T-cell (primary cell): ENCODE measurements around the gene HOMER2. TPM values are rescaled to one million over a fixed set of nuclear protein-coding genes. Genes with fewer than 3 reads are reported as not detected.
"Not testable (repeated sequence)": the region's sequence is repeated elsewhere in the genome, so short reads cannot be mapped to it uniquely, and the experiment has no call there.

Experiments used
- ATAC-seq, 4 experiments: fragments of 200-7000 bp in 3 of 4; fragments of 150-1000 bp in 1 of 4; cut with Tn5 transposase; replicated peaks in 1 of 4; 1 replicate in 3 of 4; 2 replicates in 1 of 4; pipeline ENCODE4 v1.10.0; 2021; ENCODE audit warnings: moderate library complexity in 3 of 4, mild to moderate bottlenecking in 2 of 4, moderate number of reproducible peaks in 1 of 4
- CTCF ChIA-PET, 2 donors: fragments of 300-600 bp; sonication (Branson Sonifier 250); formaldehyde crosslinking; loops; one replicate each; lab custom pipeline; 2022; ENCODE audit warnings: antibody characterized with exemption in 2 of 2; lab: Charles Lee
- POLR2A ChIA-PET, 2 donors: fragments of 300-600 bp; sonication (Branson Sonifier 250); formaldehyde crosslinking; loops; one replicate each; lab custom pipeline; 2022; ENCODE audit warnings: antibody characterized with exemption in 2 of 2; lab: Charles Lee
- DNase-seq, 35 experiments: peaks; one replicate each; pipeline versions ENCODE4 v3.0.0 to v3.0.0-alpha.2; 2013 to 2023
- H3K27ac ChIP-seq: one replicate; pipeline ENCODE4 v1.5.1; 2013; ENCODE audit warnings: low read length
- H3K27me3 ChIP-seq, 2 experiments: replicated peaks in 1 of 2; 1 replicate in 1 of 2; 2 replicates in 1 of 2; pipeline versions ENCODE4 v1.6.1 to v1.7.0; 2013; ENCODE audit warnings: low read length in 1 of 2, mixed read lengths in 1 of 2; ENCODE audit not compliant: control insufficient read depth in 2 of 2, insufficient read depth in 2 of 2; ENCODE audit errors: extremely low read depth in 1 of 2
- H3K36me3 ChIP-seq, 2 donors: 1 replicate in 1 of 2; 2 replicates in 1 of 2; pipeline versions ENCODE4 v1.6.1 to v1.7.0; 2013; ENCODE audit warnings: low read length in 1 of 2; ENCODE audit not compliant: control insufficient read depth in 2 of 2, insufficient read depth in 1 of 2; ENCODE audit errors: extremely low read depth in 1 of 2
- H3K4me1 ChIP-seq, 2 experiments: 1 replicate in 1 of 2; 2 replicates in 1 of 2; pipeline versions ENCODE4 v1.6.1 to v1.7.0; 2013; ENCODE audit warnings: low read length in 2 of 2, mixed read lengths in 1 of 2; ENCODE audit not compliant: insufficient read depth in 2 of 2, control insufficient read depth in 1 of 2; ENCODE audit errors: extremely low read depth in 1 of 2
- H3K4me3 ChIP-seq, 2 donors: 1 replicate in 1 of 2; 2 replicates in 1 of 2; pipeline versions ENCODE4 v1.5.1 to v1.7.0; 2013; ENCODE audit warnings: mild to moderate bottlenecking in 2 of 2, low read length in 1 of 2, moderate library complexity in 1 of 2; ENCODE audit not compliant: control insufficient read depth in 1 of 2; ENCODE audit errors: extremely low read depth in 1 of 2
- H3K9me3 ChIP-seq: 2 replicates; pipeline ENCODE4 v1.7.0; 2013
- H3K27ac Mint-ChIP-seq, 2 donors: one replicate each; pipeline ENCODE4 v1.8.0; 2020 to 2021; ENCODE audit warnings: mild to moderate bottlenecking in 2 of 2, mixed read lengths in 2 of 2
- H3K27me3 Mint-ChIP-seq, 2 donors: one replicate each; pipeline ENCODE4 v1.8.0; 2021 to 2022; ENCODE audit warnings: mixed read lengths in 2 of 2
- H3K36me3 Mint-ChIP-seq: one replicate; pipeline ENCODE4 v1.8.0; 2021; ENCODE audit warnings: mixed read lengths
- H3K4me1 Mint-ChIP-seq, 3 donors: one replicate each; pipeline ENCODE4 v1.8.0; 2020 to 2022; ENCODE audit warnings: mixed read lengths in 3 of 3, mild to moderate bottlenecking in 1 of 3
- H3K4me3 Mint-ChIP-seq, 3 donors: one replicate each; pipeline ENCODE4 v1.8.0; 2020 to 2022; ENCODE audit warnings: mild to moderate bottlenecking in 3 of 3, mixed read lengths in 3 of 3, moderate library complexity in 3 of 3
- H3K9me3 Mint-ChIP-seq, 3 donors: one replicate each; pipeline ENCODE4 v1.8.0; 2020 to 2022; ENCODE audit warnings: mixed read lengths in 3 of 3
- WGBS: methylation state at CpG from one replicate; pipeline ENCODE4 v1.1.5; 2013; ENCODE audit warnings: missing lambda C conversion rate; ENCODE audit not compliant: insufficient coverage; 5-methylcytosine and 5-hydroxymethylcytosine counted together
- total RNA-seq, 35 experiments: library from RNA in 6 of 35; stranded (reverse) in 6 of 35; fragments of 120-200 nt in 1 of 35; gene quantifications; one replicate each; pipeline versions ENCODE4 v1.2.1 to v1.2.4 and lab custom pipeline; 2013 to 2026

The HOMER2 gene
- total RNA-seq, 5 donors from 2014 or later (not counting 1 experiment from before 2014, with no cell fraction given) = 2.7 to 9.1 (median 7.3) TPM

DNA sequence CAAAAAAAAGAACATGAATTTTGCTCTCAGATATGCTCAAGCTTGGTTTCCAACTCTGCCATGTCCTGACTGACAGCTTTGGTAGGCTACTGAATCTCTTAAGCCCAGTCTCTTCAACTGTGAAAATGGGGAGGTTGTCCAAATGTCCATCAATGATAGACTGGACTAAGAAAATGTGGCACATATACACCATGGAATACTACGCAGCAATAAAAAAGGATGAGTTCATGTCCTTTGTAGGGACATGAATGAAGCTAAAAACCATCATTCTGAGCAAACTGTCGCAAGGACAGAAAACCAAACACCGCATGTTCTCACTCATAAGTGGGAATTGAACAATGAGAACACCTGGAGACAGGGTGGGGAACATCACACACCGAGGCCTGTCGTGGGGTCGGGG, 12.8 kb downstream of the HOMER2 start:
- DNase-seq, H3K27ac Mint-ChIP-seq, POLR2A ChIA-PET, H3K4me1 Mint-ChIP-seq, H3K4me3 ChIP-seq, H3K9me3 Mint-ChIP-seq, CTCF ChIA-PET, H3K36me3 ChIP-seq, H3K27ac ChIP-seq, H3K4me1 ChIP-seq, ATAC-seq, H3K4me3 Mint-ChIP-seq, H3K36me3 Mint-ChIP-seq, H3K9me3 ChIP-seq: not testable (repeated sequence)
- H3K27me3 Mint-ChIP-seq = peaks cover 5 to 11% of the 10 kb centered on the region in 2 donors
- 100% methylated on average over 2 of the region's 6 CpGs for WGBS
- peaks cover 0 to 15% of the 10 kb centered on the region in 2 experiments for H3K27me3 ChIP-seq

DNA sequence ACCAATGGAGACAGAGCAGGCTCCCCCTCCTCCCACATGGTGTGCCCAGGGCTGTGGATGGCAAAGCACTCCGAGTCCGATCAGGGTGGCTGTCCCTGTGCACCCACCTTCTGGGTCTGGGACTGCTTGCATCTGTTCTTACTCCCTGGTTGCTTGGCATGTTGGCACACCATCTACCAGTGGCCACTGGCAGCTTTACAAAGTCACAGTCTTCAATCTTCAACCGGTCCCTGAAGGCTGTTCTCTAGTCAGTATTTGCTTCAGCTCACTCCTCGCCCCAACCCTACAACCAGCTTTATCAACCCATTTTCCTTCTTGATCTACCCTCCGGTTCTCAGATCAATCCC, 14.8 kb downstream of the HOMER2 start:
- H3K4me3 Mint-ChIP-seq = no peak overlapping the region
- no peak for DNase-seq
- 96% methylated on average over 4 of the region's 5 CpGs for WGBS
- no peaks in the 10 kb centered on the region for H3K36me3 ChIP-seq
- H3K4me1 ChIP-seq = no peaks in the 10 kb centered on the region
- ATAC-seq = no peak
- H3K4me3 ChIP-seq = no peak overlapping the region
- H3K36me3 Mint-ChIP-seq = no peaks in the 10 kb centered on the region
- no peak overlapping the region for H3K27ac ChIP-seq
- CTCF ChIA-PET = interaction anchor here in 1 of 2 donors (0.6 kb wide), 1 partner anchor 364 kb away, joined by 3 read pairs; no protein-coding TSS in a partner anchor
- H3K27me3 Mint-ChIP-seq = peaks cover 5 to 8% of the 10 kb centered on the region in 2 donors
- H3K27me3 ChIP-seq = peaks cover 0 to 15% of the 10 kb centered on the region in 2 experiments
- POLR2A ChIA-PET = interaction anchor here in 1 of 2 donors (0.5 kb wide), 1 partner anchor 203 kb away, joined by 6 read pairs; no protein-coding TSS in a partner anchor
- H3K4me1 Mint-ChIP-seq = no peaks in the 10 kb centered on the region
- H3K9me3 Mint-ChIP-seq = no peaks in the 10 kb centered on the region
- no peaks in the 10 kb centered on the region for H3K9me3 ChIP-seq
- H3K27ac Mint-ChIP-seq = no peak overlapping the region

DNA sequence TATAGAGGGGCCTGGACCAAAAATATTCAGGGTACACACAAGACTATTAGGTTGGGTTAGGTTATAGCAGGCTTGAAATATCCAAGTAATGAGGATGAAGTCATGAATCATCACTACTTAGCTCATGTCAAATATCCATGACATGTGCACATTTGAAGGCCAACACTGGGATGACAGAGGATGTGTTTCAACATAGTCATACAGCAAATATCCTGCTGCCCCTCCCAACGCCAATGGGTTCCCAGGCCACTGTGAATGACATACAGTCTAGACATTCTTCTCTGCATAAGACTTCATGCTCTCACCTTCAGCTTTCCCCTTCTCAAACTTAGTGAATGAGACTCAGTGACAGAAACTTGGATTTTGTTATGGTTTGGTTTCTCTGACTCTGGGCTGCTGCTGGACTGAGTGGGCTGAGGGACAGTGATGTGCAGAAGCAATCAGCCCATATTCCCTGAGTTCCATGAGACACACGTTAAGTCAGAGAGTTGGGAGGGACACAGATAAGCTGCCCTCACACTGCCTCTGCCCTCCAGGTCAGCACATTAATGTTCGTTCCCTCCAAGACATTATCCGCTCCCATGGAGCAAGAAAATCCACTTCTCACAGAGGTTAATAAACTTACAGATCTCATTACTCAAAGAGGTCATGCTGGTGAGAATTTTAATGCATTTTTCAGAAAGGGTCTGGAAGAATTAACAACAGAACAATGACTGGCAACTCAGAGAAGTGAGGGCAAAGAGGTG, 15.4 kb downstream of the HOMER2 start:
- no peaks in the 10 kb centered on the region for H3K9me3 Mint-ChIP-seq
- Histone ChIP-seq H3K4me1 (no peaks in the 10 kb centered on the region), H3K9me3 (no peaks in the 10 kb centered on the region), H3K27me3 (peaks cover 0 to 12% of the 10 kb centered on the region in 2 experiments), H3K4me3 (no peak overlapping the region), H3K27ac (no peak overlapping the region), H3K36me3 (no peaks in the 10 kb centered on the region)
- H3K36me3 Mint-ChIP-seq = no peaks in the 10 kb centered on the region
- peaks cover 5 to 8% of the 10 kb centered on the region in 2 donors for H3K27me3 Mint-ChIP-seq
- ATAC-seq = no peak
- POLR2A ChIA-PET = interaction anchor here in 1 of 2 donors (0.5 kb wide), 1 partner anchor 202 kb away, joined by 6 read pairs; no protein-coding TSS in a partner anchor
- WGBS = 75% methylated on average over 2 of the region's 4 CpGs
- CTCF ChIA-PET = no interaction called here
- H3K4me3 Mint-ChIP-seq = no peak overlapping the region
- no peak overlapping the region for H3K27ac Mint-ChIP-seq
- DNase-seq = no peak
- no peaks in the 10 kb centered on the region for H3K4me1 Mint-ChIP-seq

DNA sequence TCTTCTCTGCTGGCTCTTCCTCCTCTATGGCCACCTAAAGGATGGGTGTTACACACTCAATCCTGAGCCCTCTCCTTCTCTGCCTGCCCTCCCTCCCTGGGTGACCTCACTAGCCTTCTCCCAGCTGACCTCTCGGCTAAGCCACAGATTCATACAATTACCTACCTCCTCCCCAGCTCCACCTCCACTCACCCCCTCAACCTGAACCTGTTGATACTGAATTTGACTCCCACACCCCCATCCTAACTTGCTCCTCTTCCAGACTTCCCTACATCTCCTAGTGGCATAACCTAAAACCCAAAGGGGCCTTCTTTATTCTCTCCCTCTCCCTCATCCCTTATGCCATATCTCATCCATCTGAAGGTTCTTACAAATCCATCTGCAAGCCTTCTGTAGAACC, 17.1 kb downstream of the HOMER2 start:
- Histone ChIP-seq H3K27ac (no peak overlapping the region), H3K9me3 (no peaks in the 10 kb centered on the region), H3K4me1 (no peaks in the 10 kb centered on the region), H3K27me3 (peaks cover 0 to 3% of the 10 kb centered on the region in 2 experiments), H3K36me3 (no peaks in the 10 kb centered on the region), H3K4me3 (no peak overlapping the region)
- no peak for ATAC-seq
- ChIA-PET CTCF (no interaction called here), POLR2A (no interaction called here)
- Mint-ChIP-seq H3K36me3 (no peaks in the 10 kb centered on the region), H3K9me3 (no peaks in the 10 kb centered on the region), H3K4me3 (no peak overlapping the region), H3K4me1 (no peaks in the 10 kb centered on the region), H3K27me3 (peaks cover 5% of the 10 kb centered on the region in 2 donors), H3K27ac (no peak overlapping the region)
- no peak for DNase-seq
- WGBS = 80% methylated on average over 1 of the region's 1 CpG

DNA sequence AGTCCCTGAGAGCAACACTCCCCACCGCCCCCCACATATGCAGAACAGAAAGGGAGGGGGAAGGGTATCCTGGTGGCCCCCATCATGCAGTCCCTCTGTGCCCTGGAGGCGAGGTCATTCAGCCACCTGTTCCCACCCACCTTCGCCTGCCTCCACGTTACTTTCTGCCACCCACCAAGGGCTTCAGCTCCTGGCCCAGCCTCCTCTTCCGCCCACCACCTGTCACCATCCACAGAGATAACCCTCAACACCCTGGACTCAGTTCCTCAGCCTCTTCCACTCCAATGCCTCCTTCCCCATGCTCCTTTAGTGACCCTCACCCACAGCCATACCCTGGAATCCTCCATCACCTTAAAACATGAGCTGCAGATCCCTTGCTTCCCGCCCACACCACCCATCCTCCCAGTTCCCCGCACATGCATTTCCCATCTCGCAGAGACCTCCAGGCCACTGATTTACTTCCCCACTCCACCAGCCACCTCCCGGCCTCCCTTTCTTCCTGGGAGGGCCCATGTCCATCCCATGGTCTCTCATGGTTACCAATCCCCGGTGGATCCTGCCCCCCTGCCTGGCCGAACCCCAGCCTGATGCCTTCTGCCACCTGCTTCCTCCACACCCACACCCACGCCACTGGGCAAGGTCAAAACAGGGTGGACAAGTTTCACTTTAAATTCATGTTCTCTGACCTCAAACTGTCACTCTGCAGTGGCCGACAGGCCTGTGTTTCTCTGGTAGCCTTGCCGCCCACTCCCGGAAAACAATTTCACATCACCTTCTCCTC, 18.2 kb downstream of the HOMER2 start:
- POLR2A ChIA-PET = no interaction called here
- DNase-seq (no peak), ATAC-seq (no peak)
- H3K4me1 ChIP-seq = no peaks in the 10 kb centered on the region
- Mint-ChIP-seq H3K4me3 (no peak overlapping the region), H3K36me3 (no peaks in the 10 kb centered on the region), H3K4me1 (no peaks in the 10 kb centered on the region), H3K9me3 (no peaks in the 10 kb centered on the region), H3K27me3 (peaks cover 5% of the 10 kb centered on the region in 2 donors), H3K27ac (no peak overlapping the region)
- H3K36me3 ChIP-seq = no peaks in the 10 kb centered on the region
- peaks cover 0 to 2% of the 10 kb centered on the region in 2 experiments for H3K27me3 ChIP-seq
- no peak overlapping the region for H3K27ac ChIP-seq
- no peak overlapping the region for H3K4me3 ChIP-seq
- no peaks in the 10 kb centered on the region for H3K9me3 ChIP-seq
- WGBS = 77% methylated on average over 14 of the region's 15 CpGs
- CTCF ChIA-PET = no interaction called here

DNA sequence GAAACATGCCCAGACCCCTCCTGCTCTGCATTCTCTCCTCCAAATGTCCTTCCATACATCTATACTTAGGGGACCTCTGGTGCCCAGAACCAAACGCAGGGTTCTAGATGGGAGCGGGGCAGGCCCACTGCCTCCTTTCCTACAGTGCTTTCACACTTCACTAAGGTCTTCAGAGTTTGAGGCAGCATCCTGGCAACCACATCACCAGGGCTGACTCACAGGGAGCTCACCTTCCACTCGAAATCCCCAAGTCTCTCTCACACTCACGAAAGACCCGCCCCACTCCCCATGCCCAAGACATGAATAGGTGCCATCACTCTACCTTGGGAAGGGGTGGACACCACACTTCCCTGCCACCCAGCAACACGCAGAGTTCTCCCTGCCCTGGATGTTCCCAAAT, 18.9 kb downstream of the HOMER2 start:
- H3K27ac ChIP-seq = no peak overlapping the region
- ChIA-PET CTCF (no interaction called here), POLR2A (no interaction called here)
- DNase-seq (no peak), ATAC-seq (no peak)
- H3K36me3 ChIP-seq = no peaks in the 10 kb centered on the region
- no peaks in the 10 kb centered on the region for H3K9me3 ChIP-seq
- Mint-ChIP-seq H3K9me3 (no peaks in the 10 kb centered on the region), H3K4me1 (no peaks in the 10 kb centered on the region), H3K4me3 (no peak overlapping the region), H3K27me3 (peaks cover 0 to 3% of the 10 kb centered on the region in 2 donors), H3K36me3 (peaks cover 2% of the 10 kb centered on the region), H3K27ac (no peak overlapping the region)
- no peak overlapping the region for H3K4me3 ChIP-seq
- 84% methylated on average over 4 of the region's 6 CpGs for WGBS
- H3K4me1 ChIP-seq = no peaks in the 10 kb centered on the region
- peaks cover 0 to 2% of the 10 kb centered on the region in 2 experiments for H3K27me3 ChIP-seq
